Activated naive CD4-positive, alpha-beta T cell treated with Interleukin-2 at 50 U/mL for 16 hours (primary cell): ENCODE results near the gene TSPAN8.
"Not testable (repeated sequence)": the region's sequence is repeated elsewhere in the genome, so short reads cannot be mapped to it uniquely, and the experiment has no call there.

ENCODE experiments used
- DNase-seq: peaks from one replicate; pipeline ENCODE4 v3.0.0-alpha.2; 2020

TSPAN8 gene

GRCh38 chr12:71125949-71126348 lies 31.9 kb downstream of the TSPAN8 start:
- no peak for DNase-seq

- no peak for DNase-seq
Observed at GRCh38 chr12:71125515-71125914, 32.3 kb downstream of the TSPAN8 start.

- DNase-seq, result no peak
Observed at GRCh38 chr12:71124835-71125460, 32.9 kb downstream of the TSPAN8 start.

- DNase-seq, result not testable (repeated sequence)
Observed at GRCh38 chr12:71113148-71113547, 44.7 kb downstream of the TSPAN8 start.

GRCh38 chr12:71109834-71110233 lies 48.0 kb downstream of the TSPAN8 start:
- no peak for DNase-seq

- no peak for DNase-seq
Observed at GRCh38 chr12:71108355-71108754, 49.4 kb downstream of the TSPAN8 start.

- DNase-seq, result no peak
Observed at GRCh38 chr12:71107936-71108335, 49.9 kb downstream of the TSPAN8 start.

- no peak for DNase-seq
Observed at GRCh38 chr12:71105956-71106355, 51.8 kb downstream of the TSPAN8 start.

GRCh38 chr12:71092290-71092689 lies 65.5 kb downstream of the TSPAN8 start:
- DNase-seq, result no peak

- DNase-seq, result no peak
Observed at GRCh38 chr12:71090971-71091370, 66.8 kb downstream of the TSPAN8 start.

- no peak for DNase-seq
Observed at GRCh38 chr12:71085575-71085974, 72.2 kb downstream of the TSPAN8 start.

- DNase-seq, result no peak
Observed at GRCh38 chr12:71075743-71076142, 82.1 kb downstream of the TSPAN8 start.
